Measurements from ENCODE around the gene ADK.

- TF ChIP-seq, protein P1, sequence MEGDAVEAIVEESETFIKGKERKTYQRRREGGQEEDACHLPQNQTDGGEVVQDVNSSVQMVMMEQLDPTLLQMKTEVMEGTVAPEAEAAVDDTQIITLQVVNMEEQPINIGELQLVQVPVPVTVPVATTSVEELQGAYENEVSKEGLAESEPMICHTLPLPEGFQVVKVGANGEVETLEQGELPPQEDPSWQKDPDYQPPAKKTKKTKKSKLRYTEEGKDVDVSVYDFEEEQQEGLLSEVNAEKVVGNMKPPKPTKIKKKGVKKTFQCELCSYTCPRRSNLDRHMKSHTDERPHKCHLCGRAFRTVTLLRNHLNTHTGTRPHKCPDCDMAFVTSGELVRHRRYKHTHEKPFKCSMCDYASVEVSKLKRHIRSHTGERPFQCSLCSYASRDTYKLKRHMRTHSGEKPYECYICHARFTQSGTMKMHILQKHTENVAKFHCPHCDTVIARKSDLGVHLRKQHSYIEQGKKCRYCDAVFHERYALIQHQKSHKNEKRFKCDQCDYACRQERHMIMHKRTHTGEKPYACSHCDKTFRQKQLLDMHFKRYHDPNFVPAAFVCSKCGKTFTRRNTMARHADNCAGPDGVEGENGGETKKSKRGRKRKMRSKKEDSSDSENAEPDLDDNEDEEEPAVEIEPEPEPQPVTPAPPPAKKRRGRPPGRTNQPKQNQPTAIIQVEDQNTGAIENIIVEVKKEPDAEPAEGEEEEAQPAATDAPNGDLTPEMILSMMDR (conservative IDR thresholded peaks at IDR 0.05): no peak
- TF ChIP-seq EZH2 (IDR thresholded peaks at IDR 0.05; ENCODE audit: low read depth): no peak
These were observed 370.5 kb downstream of the ADK start for GRCh38 chr10:74521526-74521925.
